HG02981 (cell line): ENCODE measurements around the gene CTXN1.
"Not testable (repeated sequence)": the region's sequence is repeated elsewhere in the genome, so short reads cannot be mapped to it uniquely, and the experiment has no call there.

Experiments used
- ATAC-seq: cut with Tn5 transposase; IDR thresholded peaks from one replicate; pipeline ENCODE4 v1.9.1; 2021; ENCODE audit warnings: mild to moderate bottlenecking, moderate library complexity; ENCODE audit not compliant: unreplicated experiment

The CTXN1 gene

GRCh38 chr19:7926021-7926726, at the start of gene CTXN1:
Gene CTXN1, minus strand, starts transcription at chr19:7926135. Its CDS starts 597 bp downstream, at chr19:7925538.
- no peak for ATAC-seq

GRCh38 chr19:7975037-7975436, 49.1 kb upstream of the CTXN1 start:
- no peak for ATAC-seq

GRCh38 chr19:7973883-7974282, 47.9 kb upstream of the CTXN1 start:
- no peak for ATAC-seq

GRCh38 chr19:7971553-7972520, 45.9 kb upstream of the CTXN1 start:
- ATAC-seq: no peak

GRCh38 chr19:7970716-7971448, 44.9 kb upstream of the CTXN1 start:
- ATAC-seq: no peak

GRCh38 chr19:7969555-7969939, 43.6 kb upstream of the CTXN1 start:
- ATAC-seq: no peak

GRCh38 chr19:7968796-7969554, 43.0 kb upstream of the CTXN1 start:
- ATAC-seq: no peak

- no peak for ATAC-seq
These were observed 42.3 kb upstream of the CTXN1 start for GRCh38 chr19:7968008-7968795.

- no peak for ATAC-seq
These were observed 40.2 kb upstream of the CTXN1 start for GRCh38 chr19:7965921-7966665.

- ATAC-seq: no peak
These were observed 39.4 kb upstream of the CTXN1 start for GRCh38 chr19:7965259-7965841.

- no peak for ATAC-seq
These were observed 37.6 kb upstream of the CTXN1 start for GRCh38 chr19:7963566-7963965.

- no peak for ATAC-seq
These were observed 36.8 kb upstream of the CTXN1 start for GRCh38 chr19:7962644-7963268.

GRCh38 chr19:7961920-7962626, 36.1 kb upstream of the CTXN1 start:
- no peak for ATAC-seq

- ATAC-seq: not testable (repeated sequence)
These were observed 35.1 kb upstream of the CTXN1 start for GRCh38 chr19:7961082-7961481.

- no peak for ATAC-seq
These were observed 33.3 kb upstream of the CTXN1 start for GRCh38 chr19:7959211-7959610.

GRCh38 chr19:7955696-7956095, 29.8 kb upstream of the CTXN1 start:
- ATAC-seq: no peak

GRCh38 chr19:7953576-7953975, 27.6 kb upstream of the CTXN1 start:
- no peak for ATAC-seq

GRCh38 chr19:7953060-7953459, 27.1 kb upstream of the CTXN1 start:
- no peak for ATAC-seq
